IPS-15b (cell line): ENCODE measurements around the gene ZNF829.
A peak's percentile ranks its signal among the peaks of the same experiment; 100 is the strongest.

Experiments
- H3K27me3 ChIP-seq: one replicate; pipeline ENCODE4 v1.6.1; 2013; ENCODE audit warnings: low read length; ENCODE audit not compliant: control insufficient read depth, insufficient read depth
- H3K36me3 ChIP-seq: one replicate; pipeline ENCODE4 v1.6.1; 2013; ENCODE audit warnings: low read length; ENCODE audit not compliant: control insufficient read depth, insufficient read depth
- H3K4me1 ChIP-seq: one replicate; pipeline ENCODE4 v1.6.1; 2013; ENCODE audit warnings: mild to moderate bottlenecking, low read length; ENCODE audit not compliant: control insufficient read depth, insufficient read depth
- H3K4me3 ChIP-seq: one replicate; pipeline ENCODE4 v1.5.1; 2013; ENCODE audit warnings: low read depth, low read length
- H3K9ac ChIP-seq: one replicate; pipeline ENCODE4 v1.6.1; 2013; ENCODE audit warnings: low read depth, mild to moderate bottlenecking, low read length
- H3K9me3 ChIP-seq: one replicate; pipeline ENCODE4 v1.6.1; 2013; ENCODE audit warnings: mild to moderate bottlenecking, low read length; ENCODE audit not compliant: control insufficient read depth, insufficient read depth

Gene ZNF829

GRCh38 chr19:36915992-36916830, at the start of gene ZNF829, which contains the start of gene ZNF568:
TSS of gene ZNF829 (minus strand) at chr19:36916291. CDS start at chr19:36915167, 1,124 bp downstream.
TSS of gene ZNF568 (plus strand) at chr19:36916332. CDS start at chr19:36922771, 6,439 bp downstream.
- peak within 1 kb of the TSS; percentile 57 for H3K9ac ChIP-seq
- H3K36me3 ChIP-seq: no peaks in the 10 kb centered on the region

GRCh38 chr19:36963280-36963679, 47.2 kb upstream of the ZNF829 start:
- Histone ChIP-seq H3K36me3 (no peaks in the 10 kb centered on the region), H3K27me3 (no peaks in the 10 kb centered on the region), H3K9ac (no peak overlapping the region), H3K9me3 (peaks cover 13% of the 10 kb centered on the region), H3K4me3 (no peak overlapping the region), H3K4me1 (no peaks in the 10 kb centered on the region)

More at GRCh38 chr19:36915992-36916830, at the start of gene ZNF829, which contains the start of gene ZNF568:
- H3K4me3 ChIP-seq: peak within 1 kb of the TSS; percentile 97
- H3K4me1 ChIP-seq: no peaks in the 10 kb centered on the region
- no peaks in the 10 kb centered on the region for H3K27me3 ChIP-seq
- no peaks in the 10 kb centered on the region for H3K9me3 ChIP-seq

DNA sequence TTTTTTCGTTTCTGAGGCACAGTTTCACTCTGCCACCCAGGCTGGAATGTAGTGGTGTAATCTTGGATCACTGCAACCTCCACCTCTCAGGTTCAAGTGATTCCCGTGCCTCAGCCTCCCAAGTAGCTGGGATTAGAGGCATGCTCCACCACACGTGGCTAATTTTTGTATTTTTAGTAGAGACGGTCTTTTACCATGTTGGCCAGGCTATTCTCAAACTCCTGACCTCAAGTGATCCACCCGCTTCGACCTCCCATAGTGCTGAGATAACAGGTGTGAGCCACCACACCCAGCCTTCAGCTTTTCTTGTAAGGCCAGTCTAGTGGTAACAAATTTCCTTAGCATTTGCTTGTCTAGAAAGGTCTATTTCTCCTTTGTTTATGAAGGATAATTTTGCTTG, 46.3 kb upstream of the ZNF829 start:
- Histone ChIP-seq H3K27me3 (no peaks in the 10 kb centered on the region), H3K9ac (no peak overlapping the region), H3K9me3 (peaks cover 8% of the 10 kb centered on the region), H3K4me3 (no peak overlapping the region), H3K4me1 (no peaks in the 10 kb centered on the region), H3K36me3 (no peaks in the 10 kb centered on the region)

DNA sequence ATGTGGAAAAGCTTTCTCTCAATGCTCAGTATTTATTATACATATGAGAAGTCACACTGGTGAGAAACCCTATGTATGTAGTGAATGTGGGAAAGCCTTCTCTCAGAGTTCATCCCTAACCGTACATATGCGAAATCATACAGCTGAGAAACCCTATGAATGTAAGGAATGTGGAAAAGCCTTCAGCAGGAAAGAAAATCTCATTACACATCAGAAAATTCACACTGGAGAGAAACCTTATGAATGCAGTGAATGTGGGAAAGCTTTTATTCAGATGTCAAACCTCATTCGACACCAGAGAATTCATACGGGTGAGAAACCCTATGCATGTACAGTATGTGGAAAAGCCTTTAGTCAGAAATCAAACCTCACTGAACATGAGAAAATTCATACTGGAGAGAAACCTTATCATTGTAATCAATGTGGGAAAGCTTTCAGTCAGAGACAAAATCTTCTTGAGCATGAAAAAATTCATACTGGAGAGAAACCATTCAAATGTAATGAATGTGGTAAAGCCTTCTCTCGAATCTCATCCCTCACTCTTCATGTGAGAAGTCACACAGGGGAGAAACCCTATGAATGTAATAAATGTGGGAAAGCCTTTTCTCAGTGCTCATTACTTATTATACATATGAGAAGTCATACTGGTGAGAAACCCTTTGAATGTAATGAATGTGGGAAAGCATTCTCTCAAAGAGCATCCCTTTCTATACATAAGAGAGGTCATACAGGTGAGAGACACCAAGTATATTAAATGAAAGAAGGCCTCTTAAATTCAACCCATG, 34.4 kb upstream of the ZNF829 start:
- Histone ChIP-seq H3K27me3 (no peaks in the 10 kb centered on the region), H3K4me3 (no peak overlapping the region), H3K9me3 (peaks cover 26% of the 10 kb centered on the region), H3K36me3 (no peaks in the 10 kb centered on the region), H3K9ac (no peak overlapping the region), H3K4me1 (no peaks in the 10 kb centered on the region)

- Histone ChIP-seq H3K4me3 (no peak overlapping the region), H3K9ac (no peak overlapping the region), H3K36me3 (no peaks in the 10 kb centered on the region), H3K9me3 (peaks cover 3% of the 10 kb centered on the region), H3K4me1 (no peaks in the 10 kb centered on the region), H3K27me3 (no peaks in the 10 kb centered on the region)
Observed at GRCh38 chr19:36939153-36939552, 23.1 kb upstream of the ZNF829 start.

GRCh38 chr19:36931684-36932083, 15.6 kb upstream of the ZNF829 start:
- Histone ChIP-seq H3K4me3 (no peak overlapping the region), H3K27me3 (no peaks in the 10 kb centered on the region), H3K9me3 (peaks cover 7% of the 10 kb centered on the region), H3K36me3 (no peaks in the 10 kb centered on the region), H3K4me1 (no peaks in the 10 kb centered on the region), H3K9ac (no peak overlapping the region)

GRCh38 chr19:36918090-36918489, 2.0 kb upstream of the ZNF829 start:
- Histone ChIP-seq H3K4me3 (no peak overlapping the region), H3K27me3 (no peaks in the 10 kb centered on the region), H3K9ac (no peak overlapping the region), H3K9me3 (no peaks in the 10 kb centered on the region), H3K4me1 (no peaks in the 10 kb centered on the region), H3K36me3 (no peaks in the 10 kb centered on the region)

DNA sequence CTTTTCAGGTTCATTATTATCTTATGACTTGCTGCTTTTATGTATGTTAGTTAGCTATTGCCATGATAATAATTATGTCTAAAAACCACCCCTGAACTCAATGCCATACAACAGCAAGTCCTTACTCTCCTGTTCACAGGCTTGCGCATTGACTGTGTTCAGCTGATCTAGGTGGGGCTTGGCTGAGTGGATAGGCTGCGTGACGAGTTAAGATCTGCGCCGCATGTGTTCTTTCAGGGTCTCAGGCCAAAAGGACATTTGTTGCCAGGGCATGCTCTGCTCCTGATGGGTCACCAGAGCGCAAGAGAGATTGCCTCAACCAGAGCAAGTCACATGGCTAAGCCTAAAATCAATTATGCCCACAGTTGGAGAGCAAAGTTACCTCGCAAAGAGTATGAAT, 900 bp upstream of the ZNF829 start:
- H3K4me3 ChIP-seq: peak overlapping the region; percentile 97
- H3K36me3 ChIP-seq: no peaks in the 10 kb centered on the region
- no peak overlapping the region for H3K9ac ChIP-seq
- H3K4me1 ChIP-seq: no peaks in the 10 kb centered on the region
- H3K9me3 ChIP-seq: no peaks in the 10 kb centered on the region
- no peaks in the 10 kb centered on the region for H3K27me3 ChIP-seq

GRCh38 chr19:36898422-36898821, 17.7 kb downstream of the ZNF829 start:
- Histone ChIP-seq H3K4me3 (no peak overlapping the region), H3K9ac (no peak overlapping the region)

DNA sequence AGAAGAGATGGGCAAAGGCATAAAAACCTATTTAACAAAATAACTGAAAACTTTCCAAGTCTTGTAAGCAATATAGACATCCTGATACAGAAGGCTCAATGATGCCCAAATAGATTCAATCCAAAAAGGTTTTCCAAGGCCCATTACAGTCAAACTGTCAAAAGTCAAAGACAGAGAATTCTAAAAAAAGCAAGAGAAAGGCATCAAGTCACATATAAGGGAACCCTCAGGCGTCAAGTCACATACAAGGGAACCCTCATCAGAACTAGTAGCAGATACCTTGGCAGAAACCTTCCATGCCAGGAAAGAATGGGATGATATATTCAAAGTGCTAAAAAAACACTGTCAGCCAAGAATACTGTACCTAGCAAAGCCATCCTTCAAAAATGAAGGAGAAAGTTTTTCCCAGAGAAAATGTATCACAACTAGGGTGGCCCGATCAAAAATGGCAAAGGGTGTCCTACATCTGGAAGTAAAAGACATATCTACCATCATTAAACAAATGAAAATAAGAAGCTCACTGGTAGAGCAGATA, 21.2 kb downstream of the ZNF829 start:
- Histone ChIP-seq H3K4me3 (no peak overlapping the region), H3K36me3 (peaks cover 10% of the 10 kb centered on the region), H3K9ac (no peak overlapping the region), H3K27me3 (no peaks in the 10 kb centered on the region), H3K4me1 (no peaks in the 10 kb centered on the region), H3K9me3 (peaks cover 49% of the 10 kb centered on the region)

More at GRCh38 chr19:36898422-36898821, 17.7 kb downstream of the ZNF829 start:
- Histone ChIP-seq H3K27me3 (no peaks in the 10 kb centered on the region), H3K4me1 (no peaks in the 10 kb centered on the region), H3K9me3 (peaks cover 22% of the 10 kb centered on the region), H3K36me3 (no peaks in the 10 kb centered on the region)

DNA sequence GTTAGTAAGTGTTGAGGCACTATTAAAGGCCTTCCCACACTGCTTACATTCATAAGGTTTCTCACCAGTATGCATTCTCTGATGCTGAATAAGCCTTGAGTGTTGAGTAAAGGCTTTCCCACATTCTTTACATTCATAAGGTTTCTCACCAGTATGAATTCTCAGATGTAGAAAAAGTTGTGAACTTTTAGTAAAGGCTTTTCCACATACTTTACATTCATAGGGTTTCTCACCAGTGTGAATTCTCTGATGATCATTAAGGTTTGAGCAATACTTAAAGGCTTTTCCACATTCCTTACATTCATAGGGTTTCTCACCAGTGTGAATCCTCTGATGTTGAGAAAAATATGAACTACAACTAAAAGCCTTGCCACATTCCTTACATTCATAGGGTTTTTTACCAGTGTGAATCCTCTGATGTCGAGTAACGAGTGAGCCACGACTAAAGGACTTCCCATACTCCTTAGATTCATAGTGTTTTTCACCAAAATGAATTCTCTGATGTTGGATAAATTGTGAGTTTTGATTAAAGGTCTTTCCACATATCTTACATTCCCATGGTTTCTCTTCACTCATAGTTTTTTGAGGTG, 24.2 kb downstream of the ZNF829 start:
- no peaks in the 10 kb centered on the region for H3K4me1 ChIP-seq
- H3K36me3 ChIP-seq: peaks cover 10% of the 10 kb centered on the region
- H3K4me3 ChIP-seq: no peak overlapping the region
- no peaks in the 10 kb centered on the region for H3K27me3 ChIP-seq
- H3K9ac ChIP-seq: no peak overlapping the region
- peaks cover 50% of the 10 kb centered on the region for H3K9me3 ChIP-seq
